Measurements from ENCODE around the gene EWSR1. TPM values are rescaled to one million over a fixed set of nuclear protein-coding genes. Genes with fewer than 3 reads are reported as not detected.

Gene EWSR1
- total RNA-seq, 1 experiment from 2014 or later = 298 TPM

DNA sequence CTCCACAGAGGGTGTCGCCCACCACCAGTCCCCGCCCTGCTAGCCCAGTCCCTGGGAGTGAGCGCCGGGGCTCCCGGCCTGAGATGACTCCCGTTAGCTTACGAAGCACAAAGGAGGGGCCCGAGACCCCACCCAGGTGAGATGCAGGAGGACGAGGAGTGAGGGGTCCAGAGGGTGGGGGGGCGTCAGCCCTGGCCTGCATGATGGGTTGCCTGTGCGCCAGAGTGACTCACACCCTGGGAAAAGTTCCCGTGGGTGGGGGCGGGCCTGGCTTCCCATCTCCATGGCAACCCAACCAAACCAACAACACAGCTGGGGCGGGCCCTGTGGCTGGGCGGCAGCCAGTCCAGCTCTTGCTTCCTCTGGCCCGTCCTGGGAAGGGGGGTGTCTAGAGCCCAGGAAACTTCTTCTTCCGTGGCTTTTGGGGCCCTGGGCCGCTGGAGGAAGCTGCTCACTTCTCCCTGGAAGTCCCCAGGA, 42.8 kb downstream of the EWSR1 start:
- Histone ChIP-seq H3K27ac (peak overlapping the region; percentile 5; the same call in 1 of the 2 replicates), H3K27me3 (no peaks in the 10 kb centered on the region), H3K4me1 (peaks cover 29% of the 10 kb centered on the region), H3K36me3 (no peaks in the 10 kb centered on the region), H3K9me3 (replicated peaks) (no peaks in the 10 kb centered on the region), H3K4me3 (peak overlapping the region; percentile 46)
- peak; percentile 93 to 94 for DNase-seq

DNA sequence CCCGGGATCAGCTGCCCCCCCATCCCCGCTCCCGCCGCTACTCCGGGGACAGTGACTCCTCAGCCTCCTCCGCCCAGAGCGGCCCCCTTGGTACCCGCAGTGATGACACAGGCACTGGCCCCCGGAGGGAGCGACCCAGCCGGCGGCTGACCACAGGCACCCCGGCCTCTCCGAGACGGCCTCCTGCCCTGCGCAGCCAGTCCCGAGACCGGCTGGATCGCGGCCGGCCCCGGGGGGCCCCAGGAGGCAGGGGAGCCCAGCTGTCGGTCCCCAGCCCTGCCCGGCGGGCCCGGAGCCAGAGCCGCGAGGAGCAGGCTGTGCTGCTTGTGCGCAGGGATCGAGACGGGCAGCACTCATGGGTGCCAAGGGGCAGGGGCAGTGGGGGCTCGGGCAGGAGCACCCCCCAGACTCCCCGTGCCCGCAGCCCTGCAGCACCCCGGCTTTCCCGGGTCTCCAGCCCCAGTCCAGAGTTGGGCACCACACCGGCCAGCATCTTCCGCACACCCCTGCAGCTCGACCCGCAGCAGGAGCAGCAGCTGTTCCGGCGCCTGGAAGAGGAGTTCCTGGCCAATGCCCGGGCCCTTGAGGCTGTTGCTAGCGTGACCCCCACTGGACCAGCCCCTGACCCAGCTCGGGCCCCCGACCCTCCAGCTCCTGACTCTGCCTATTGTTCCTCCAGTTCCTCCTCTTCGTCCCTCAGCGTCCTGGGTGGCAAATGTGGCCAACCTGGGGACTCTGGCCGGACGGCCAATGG, 43.6 kb downstream of the EWSR1 start:
- Histone ChIP-seq H3K36me3 (no peaks in the 10 kb centered on the region), H3K27ac (peak overlapping the region; percentile 5; the same call in 1 of the 2 replicates), H3K4me1 (peaks cover 30% of the 10 kb centered on the region), H3K4me3 (peak overlapping the region; percentile 46), H3K27me3 (no peaks in the 10 kb centered on the region), H3K9me3 (replicated peaks) (no peaks in the 10 kb centered on the region)
- peak; percentile 49 for DNase-seq

DNA sequence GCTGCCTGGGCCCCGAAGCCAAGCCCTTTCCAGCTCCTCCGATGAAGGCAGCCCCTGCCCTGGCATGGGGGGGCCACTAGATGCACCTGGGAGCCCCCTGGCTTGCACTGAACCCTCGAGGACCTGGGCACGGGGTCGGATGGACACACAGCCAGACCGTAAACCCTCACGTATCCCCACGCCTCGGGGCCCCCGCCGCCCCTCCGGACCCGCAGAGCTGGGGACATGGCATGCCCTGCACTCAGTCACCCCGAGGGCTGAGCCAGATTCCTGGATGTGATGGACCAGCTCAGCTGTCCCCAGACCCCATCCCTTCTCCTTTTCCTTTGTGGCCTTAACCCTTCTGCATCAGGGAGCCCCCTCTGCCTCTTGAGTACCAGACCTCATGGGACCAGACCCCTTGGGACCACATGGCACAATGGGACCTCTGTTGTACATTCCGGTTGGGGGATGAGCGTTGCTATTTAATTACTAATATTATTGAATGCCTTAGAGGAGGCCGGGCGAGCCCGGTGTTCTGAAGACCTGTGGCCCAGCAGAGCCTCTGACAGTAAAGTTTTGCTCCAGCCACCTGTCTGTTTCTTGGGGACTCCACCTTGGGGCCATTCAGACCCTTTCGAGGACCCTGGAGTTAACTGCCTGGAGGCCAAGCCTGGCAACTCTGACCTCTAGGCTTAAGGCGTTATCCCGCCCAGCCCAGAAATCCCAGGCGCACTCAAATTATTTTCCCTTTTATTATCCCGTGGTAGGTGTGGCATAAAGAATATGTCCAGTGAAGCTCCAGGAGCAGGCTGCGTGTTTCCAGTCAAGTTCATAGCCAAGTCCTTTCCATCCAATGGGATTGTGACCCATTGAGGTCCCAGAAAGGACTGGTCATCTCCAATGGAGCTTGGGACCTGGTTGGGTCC, 44.4 kb downstream of the EWSR1 start:
- Histone ChIP-seq H3K4me1 (peaks cover 30% of the 10 kb centered on the region), H3K9me3 (replicated peaks) (no peaks in the 10 kb centered on the region), H3K27me3 (no peaks in the 10 kb centered on the region), H3K4me3 (peak overlapping the region; percentile 46; the same call in 1 of the 2 replicates), H3K27ac (no peak overlapping the region), H3K36me3 (no peaks in the 10 kb centered on the region)
- DNase-seq = no peak

DNA sequence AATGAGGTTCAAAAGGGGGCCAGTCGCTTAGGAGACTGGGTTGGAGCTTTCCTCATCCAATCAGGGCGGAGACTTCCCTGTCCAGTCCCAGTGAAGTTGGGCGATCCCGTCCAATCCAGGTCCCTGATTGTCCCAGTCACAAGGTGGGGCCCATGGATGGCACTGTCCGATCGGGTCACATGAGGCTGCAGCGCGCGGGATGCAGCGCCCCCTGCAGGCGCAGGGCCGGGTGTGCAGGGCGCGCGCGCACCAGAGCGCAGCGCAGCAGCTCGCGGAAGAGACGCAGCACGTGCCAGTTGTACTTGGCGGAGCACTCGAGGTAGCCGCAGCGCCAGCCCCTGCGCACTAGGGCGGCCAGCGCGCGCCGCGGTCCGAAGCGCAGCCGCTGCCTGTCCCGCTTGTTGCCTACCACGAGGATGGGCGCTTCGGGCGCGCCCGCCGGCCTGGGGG, 45.1 kb downstream of the EWSR1 start:
- Histone ChIP-seq H3K4me3 (no peak overlapping the region), H3K27ac (no peak overlapping the region), H3K4me1 (peaks cover 30% of the 10 kb centered on the region), H3K36me3 (no peaks in the 10 kb centered on the region), H3K27me3 (no peaks in the 10 kb centered on the region), H3K9me3 (replicated peaks) (no peaks in the 10 kb centered on the region)
- no peak for DNase-seq

DNA sequence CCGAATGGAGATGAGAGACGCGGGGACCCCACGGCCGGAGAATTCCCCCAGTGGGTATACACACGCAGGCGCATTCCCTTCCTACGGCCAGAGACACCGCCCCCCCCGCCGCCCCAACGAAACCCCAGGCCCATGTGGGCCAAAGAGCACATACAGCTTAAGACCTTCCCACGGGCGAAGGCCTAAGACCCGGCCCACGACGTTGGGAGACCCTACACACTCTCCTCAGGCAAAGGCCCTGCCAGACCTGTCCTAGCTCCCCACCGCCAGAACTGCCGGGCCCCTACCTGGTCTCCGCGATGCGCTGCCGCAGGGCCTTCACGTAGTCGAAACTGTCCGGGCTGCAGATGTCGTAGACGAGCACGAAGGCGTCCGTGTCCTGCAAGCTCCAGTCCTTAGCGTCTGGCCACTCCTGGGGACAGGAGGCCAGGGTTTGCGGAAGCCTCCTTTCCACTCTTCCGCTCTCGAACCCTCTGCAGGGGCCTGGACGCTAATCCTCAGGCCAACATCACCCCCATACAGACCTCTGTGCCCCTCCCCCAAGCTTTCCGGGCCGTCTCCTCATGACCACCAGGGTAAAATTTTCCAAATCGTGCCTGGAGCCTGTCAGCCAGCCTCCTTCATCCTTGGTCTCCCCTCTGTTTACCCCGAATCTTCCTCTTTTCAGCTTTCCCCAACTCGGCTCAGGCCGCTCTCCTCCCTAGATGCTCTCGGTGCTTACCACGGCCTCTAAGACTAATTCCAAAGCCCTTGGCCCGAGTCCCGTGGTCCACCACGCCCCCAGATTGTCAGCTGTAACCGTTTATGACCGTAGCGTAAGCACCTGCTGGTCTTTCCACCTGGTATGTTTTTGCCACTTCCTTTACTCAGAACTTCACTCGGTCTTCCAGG, 45.8 kb downstream of the EWSR1 start:
- peak in 1 of 2 experiments; percentile 58 for DNase-seq
- H3K36me3 ChIP-seq = no peaks in the 10 kb centered on the region
- peak overlapping the region; percentile 63 for H3K4me3 ChIP-seq
- no peaks in the 10 kb centered on the region for H3K9me3 ChIP-seq (replicated peaks)
- H3K27ac ChIP-seq = no peak overlapping the region
- H3K27me3 ChIP-seq = no peaks in the 10 kb centered on the region
- peaks cover 29% of the 10 kb centered on the region for H3K4me1 ChIP-seq

DNA sequence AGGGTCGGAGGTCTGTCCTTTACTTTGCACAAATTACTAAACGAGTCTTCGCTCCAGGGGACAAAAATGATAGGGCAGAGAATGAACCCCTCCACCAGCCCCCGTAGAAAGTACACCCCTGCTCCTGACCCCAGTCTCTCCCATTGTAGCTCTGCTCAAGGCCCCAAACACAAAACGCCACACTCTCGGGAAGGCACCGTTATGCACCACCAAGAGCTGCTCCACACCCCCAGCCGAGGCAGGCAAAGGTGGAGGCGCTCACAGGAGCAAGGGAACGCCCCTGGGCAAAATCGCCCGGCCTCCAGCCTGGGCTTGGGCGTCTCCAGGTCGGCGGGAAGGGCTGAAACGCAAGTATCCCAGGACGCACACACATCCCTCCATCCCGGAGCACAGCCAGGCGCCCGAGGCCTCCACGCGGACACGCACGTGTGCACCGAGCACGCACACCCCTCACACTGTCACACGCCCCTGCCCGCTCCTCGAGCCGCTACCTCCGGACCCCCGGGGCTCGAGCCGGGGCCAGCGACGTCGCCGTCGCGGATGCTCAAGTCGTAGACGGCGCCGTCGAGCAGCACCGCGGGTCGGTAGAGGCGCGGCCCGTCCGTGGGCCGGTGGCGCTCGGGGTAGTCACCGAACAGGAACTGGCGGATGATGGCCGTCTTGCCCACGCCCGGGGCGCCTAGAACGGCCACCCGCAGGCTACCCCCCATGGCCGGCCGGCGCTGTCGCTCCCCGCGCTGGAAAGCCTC, 46.6 kb downstream of the EWSR1 start:
- Histone ChIP-seq H3K4me3 (peak overlapping the region; percentile 63), H3K27ac (no peak overlapping the region), H3K36me3 (no peaks in the 10 kb centered on the region), H3K9me3 (replicated peaks) (no peaks in the 10 kb centered on the region), H3K4me1 (peaks cover 23% of the 10 kb centered on the region), H3K27me3 (no peaks in the 10 kb centered on the region)
- DNase-seq = peak in 1 of 2 experiments; percentile 49

DNA sequence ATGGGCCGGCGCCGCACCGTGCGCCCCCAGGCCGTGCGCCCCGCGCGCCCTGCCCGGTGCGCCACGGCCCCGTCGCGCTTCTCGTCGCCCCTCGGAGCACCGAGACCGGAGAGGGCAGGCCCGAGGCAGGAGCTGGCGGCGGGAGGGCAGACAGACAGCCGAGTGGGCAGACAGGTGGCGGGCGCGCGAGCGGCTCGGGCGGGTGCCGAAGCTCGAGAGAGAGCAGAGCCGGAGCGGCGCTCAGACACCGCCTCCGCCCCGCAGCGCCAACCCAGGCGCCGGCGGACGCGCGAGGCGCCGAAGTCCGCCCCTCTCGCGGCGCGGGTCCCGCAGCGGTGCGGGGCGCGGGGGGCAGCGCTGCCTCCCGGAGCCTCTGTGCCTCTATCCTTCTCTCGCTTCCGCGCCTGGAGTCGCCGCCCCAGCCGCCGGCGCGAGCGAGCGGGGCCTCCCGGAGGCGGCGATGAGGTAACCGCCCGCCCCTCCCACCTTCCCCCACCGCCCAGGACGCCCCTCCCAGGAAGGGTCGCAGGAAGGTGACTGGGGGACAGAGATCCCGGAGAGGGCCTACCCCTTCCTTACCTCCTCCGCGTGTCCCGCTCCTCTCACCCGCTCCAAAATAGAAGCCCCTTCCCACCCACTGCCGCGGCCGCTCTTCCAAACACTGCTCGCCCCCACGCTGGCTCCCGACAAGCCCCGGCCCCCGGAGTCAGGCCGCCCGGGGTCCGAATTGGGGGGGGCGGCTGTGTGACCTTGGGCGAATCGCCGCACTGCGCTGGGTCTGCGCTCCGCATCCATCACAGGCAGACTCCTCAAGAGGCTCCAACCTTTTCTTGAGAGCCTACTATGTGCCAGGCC, 47.4 kb downstream of the EWSR1 start, which contains the start of gene RASL10A:
Gene RASL10A, minus strand, starts transcription at position 412 of the 855 bp plus-strand sequence. CDS start 451 bp downstream, outside the sequence.
- Histone ChIP-seq H3K4me3 (peak within 1 kb of the TSS; percentile 63), H3K9me3 (replicated peaks) (no peaks in the 10 kb centered on the region), H3K27me3 (no peaks in the 10 kb centered on the region), H3K4me1 (peaks cover 23% of the 10 kb centered on the region), H3K27ac (no peak within 1 kb of the TSS), H3K36me3 (no peaks in the 10 kb centered on the region)
- DNase-seq = peak; percentile 59 to 65

DNA sequence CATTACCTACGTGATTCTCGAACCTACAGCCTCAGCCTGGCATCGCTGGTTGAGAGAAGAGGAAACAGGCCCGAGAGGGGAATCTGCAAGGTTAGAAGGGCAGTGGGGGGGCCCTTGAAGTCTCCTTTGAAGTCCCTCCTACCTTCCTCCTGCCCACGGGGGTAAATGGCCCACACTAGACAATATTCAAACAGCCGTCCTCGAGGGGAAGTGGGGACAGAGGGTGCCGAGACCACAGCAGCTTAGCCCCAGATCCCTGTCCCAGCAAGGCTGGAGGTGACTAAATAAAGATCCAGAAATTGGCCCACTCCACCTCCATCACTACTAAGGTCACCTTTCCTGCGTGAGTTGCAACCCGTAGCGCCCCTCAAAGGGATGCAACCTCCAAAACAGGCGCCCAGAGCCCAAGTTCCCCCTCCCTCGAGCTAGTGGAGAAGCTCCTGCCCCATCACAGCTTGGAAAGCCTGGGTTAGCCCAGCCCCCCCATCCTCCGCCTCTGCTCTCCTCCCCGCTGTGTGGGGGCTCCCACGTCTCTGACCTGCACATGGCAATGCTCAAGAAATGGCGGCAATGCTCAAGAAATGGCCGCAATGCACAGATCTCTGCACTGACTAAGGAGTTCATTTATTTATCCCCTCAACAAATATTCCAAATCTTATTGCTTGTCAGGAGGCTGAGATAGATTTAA, 48.2 kb downstream of the EWSR1 start:
- H3K27me3 ChIP-seq = no peaks in the 10 kb centered on the region
- peak overlapping the region; percentile 63; the same call in 1 of the 2 replicates for H3K4me3 ChIP-seq
- peaks cover 19% of the 10 kb centered on the region for H3K4me1 ChIP-seq
- H3K27ac ChIP-seq = no peak overlapping the region
- no peaks in the 10 kb centered on the region for H3K36me3 ChIP-seq
- H3K9me3 ChIP-seq (replicated peaks) = no peaks in the 10 kb centered on the region
- no peak for DNase-seq

DNA sequence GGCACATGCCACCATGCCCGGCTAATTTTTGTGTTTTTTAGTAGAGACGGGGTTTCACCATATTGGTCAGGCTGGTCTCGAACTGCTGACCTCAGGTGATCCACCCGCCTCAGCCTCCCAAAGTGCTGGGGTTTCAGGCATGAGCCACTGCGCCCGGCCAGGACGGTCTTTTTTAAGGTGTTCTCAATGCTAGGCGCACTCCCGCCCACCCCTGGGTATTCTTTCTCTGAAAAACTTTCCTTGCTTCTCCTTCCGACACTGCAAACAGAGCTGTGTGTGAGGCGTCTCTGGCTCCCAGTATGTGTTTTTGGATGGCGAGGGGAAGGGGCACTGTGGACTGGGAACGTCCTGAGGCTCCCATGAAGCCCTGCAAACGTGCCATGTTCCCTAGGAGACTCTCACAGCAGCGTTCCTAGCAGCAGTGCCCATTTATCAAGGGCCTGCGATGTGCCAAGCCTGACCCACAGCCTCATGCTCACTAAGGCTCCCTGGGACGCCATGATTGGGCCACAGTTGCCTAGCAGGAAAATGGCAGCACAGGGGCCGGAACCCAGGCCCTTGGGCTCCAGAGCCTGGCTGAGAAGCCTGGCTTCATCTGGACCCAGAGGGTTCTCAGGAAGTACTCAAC, 49.9 kb downstream of the EWSR1 start:
- no peak for DNase-seq
- H3K27me3 ChIP-seq = no peaks in the 10 kb centered on the region
- H3K4me1 ChIP-seq = peaks cover 14% of the 10 kb centered on the region
- no peaks in the 10 kb centered on the region for H3K36me3 ChIP-seq
- no peak overlapping the region for H3K27ac ChIP-seq
- no peaks in the 10 kb centered on the region for H3K9me3 ChIP-seq (replicated peaks)
- no peak overlapping the region for H3K4me3 ChIP-seq

DNA sequence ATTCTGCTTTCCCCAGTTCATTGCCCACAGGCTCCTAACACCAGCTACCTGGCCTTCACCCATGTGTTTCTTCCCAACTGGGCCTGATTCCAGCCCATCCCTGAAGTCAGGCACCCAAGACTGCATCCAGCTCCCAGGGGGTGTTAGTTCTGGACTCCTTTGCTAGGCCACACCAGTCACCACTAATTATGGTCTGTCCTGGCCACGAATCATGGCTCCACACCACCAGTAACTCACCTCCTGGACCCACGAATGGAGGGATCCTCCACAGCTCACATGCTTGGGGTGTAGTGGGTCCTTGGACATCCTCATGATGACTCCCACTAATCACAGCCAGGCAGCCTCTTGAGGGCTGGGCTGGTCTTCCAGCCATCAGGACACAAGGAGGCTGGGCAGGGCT, 51.0 kb downstream of the EWSR1 start:
- no peak overlapping the region for H3K4me3 ChIP-seq
- H3K27ac ChIP-seq = no peak overlapping the region
- H3K4me1 ChIP-seq = peaks cover 8% of the 10 kb centered on the region
- H3K27me3 ChIP-seq = no peaks in the 10 kb centered on the region
- H3K36me3 ChIP-seq = no peaks in the 10 kb centered on the region
- H3K9me3 ChIP-seq (replicated peaks) = no peaks in the 10 kb centered on the region
- DNase-seq = no peak

DNA sequence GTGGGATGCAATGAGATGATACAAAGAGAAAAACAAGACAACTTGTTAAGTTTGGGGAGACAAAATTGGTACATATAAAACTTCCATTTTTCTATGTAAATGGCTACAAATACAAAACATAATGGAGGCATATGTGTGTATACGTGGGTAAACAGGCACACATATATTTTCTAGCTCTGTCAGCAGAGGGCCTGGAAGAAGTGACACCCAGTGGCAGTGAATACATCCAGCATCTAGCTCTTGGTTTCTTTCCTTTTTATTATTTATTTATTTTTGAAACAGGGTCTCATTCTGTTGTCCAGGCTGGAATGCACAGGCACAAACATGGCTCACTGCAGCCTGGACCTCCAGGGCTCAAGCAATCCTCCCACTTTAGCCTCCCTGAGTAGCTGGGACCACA, 52.5 kb downstream of the EWSR1 start:
- H3K36me3 ChIP-seq = no peaks in the 10 kb centered on the region
- DNase-seq = no peak
- H3K4me1 ChIP-seq = 0 out of 2 replicates have a peak, but pooled peaks cover 2% of the 10 kb centered on the region
- no peak overlapping the region for H3K27ac ChIP-seq
- no peaks in the 10 kb centered on the region for H3K27me3 ChIP-seq
- no peaks in the 10 kb centered on the region for H3K9me3 ChIP-seq (replicated peaks)
- H3K4me3 ChIP-seq = no peak overlapping the region

DNA sequence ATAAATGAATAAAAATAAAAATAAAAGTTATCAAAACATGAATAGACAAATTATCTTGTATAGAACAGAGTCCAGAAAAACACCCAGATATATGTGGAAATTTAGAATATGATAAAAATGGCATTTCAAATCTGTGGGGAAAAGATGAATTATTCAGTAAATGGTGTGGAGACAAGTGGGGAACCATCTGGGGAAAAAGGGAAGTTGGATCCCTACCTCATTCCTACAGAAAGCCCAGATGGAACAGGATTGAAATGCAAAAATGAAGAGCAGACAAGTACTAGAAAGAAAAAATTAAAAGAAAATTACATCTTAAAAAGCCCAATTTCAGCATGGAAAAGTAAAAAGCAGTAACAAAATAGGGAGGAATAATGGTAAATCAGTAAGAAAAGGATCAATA, 55.6 kb downstream of the EWSR1 start:
- H3K4me3 ChIP-seq = no peak overlapping the region
- H3K9me3 ChIP-seq (replicated peaks) = no peaks in the 10 kb centered on the region
- no peaks in the 10 kb centered on the region for H3K27me3 ChIP-seq
- peaks cover 6% of the 10 kb centered on the region for H3K4me1 ChIP-seq
- no peak for DNase-seq
- H3K36me3 ChIP-seq = no peaks in the 10 kb centered on the region
- H3K27ac ChIP-seq = no peak overlapping the region
